Small intestine (tissue), 7 donors: Measurements from ENCODE around the gene REC114. TPM values are rescaled to one million over a fixed set of nuclear protein-coding genes. Genes with fewer than 3 reads are reported as not detected.
"Not testable (repeated sequence)": the region's sequence is repeated elsewhere in the genome, so short reads cannot be mapped to it uniquely, and the experiment has no call there.

Experiments
- DNase-seq, 2 donors: peaks; one replicate each; pipeline versions ENCODE4 v3.0.0 to v3.0.0-alpha.2; 2013
- FAIRE-seq: peaks from 2 replicates; lab custom pipeline; 2012; peaks lifted over from hg19 to GRCh38; lab: Jason Lieb, UNC
- H3K27ac ChIP-seq, 3 donors: one replicate each; pipeline ENCODE4 v1.5.1; 2013; ENCODE audit warnings: low read length in 2 of 3, mild to moderate bottlenecking in 2 of 3, control low read depth in 1 of 3, inconsistent platforms in 1 of 3, low read depth in 1 of 3, moderate library complexity in 1 of 3
- H3K27me3 ChIP-seq, 3 donors: one replicate each; pipeline ENCODE4 v1.6.1; 2013; ENCODE audit warnings: low read length in 3 of 3, inconsistent platforms in 1 of 3; ENCODE audit not compliant: control insufficient read depth in 3 of 3, insufficient read depth in 3 of 3
- H3K36me3 ChIP-seq, 3 donors: one replicate each; pipeline ENCODE4 v1.6.1; 2013; ENCODE audit warnings: low read length in 3 of 3, inconsistent platforms in 1 of 3, low read depth in 1 of 3, mild to moderate bottlenecking in 1 of 3, moderate library complexity in 1 of 3; ENCODE audit not compliant: control insufficient read depth in 3 of 3, insufficient read depth in 2 of 3
- H3K4me1 ChIP-seq, 3 donors: one replicate each; pipeline ENCODE4 v1.6.1; 2013; ENCODE audit warnings: low read length in 2 of 3, inconsistent platforms in 1 of 3, low read depth in 1 of 3, mild to moderate bottlenecking in 1 of 3, moderate library complexity in 1 of 3; ENCODE audit not compliant: control insufficient read depth in 3 of 3, insufficient read depth in 2 of 3
- H3K4me3 ChIP-seq, 3 donors: one replicate each; pipeline ENCODE4 v1.5.1; 2013; ENCODE audit warnings: low read length in 3 of 3, control low read depth in 1 of 3, inconsistent platforms in 1 of 3, low read depth in 1 of 3, mild to moderate bottlenecking in 1 of 3, moderate library complexity in 1 of 3
- H3K9me3 ChIP-seq, 2 donors: one replicate each; pipeline ENCODE4 v1.6.1; 2013; ENCODE audit warnings: low read depth in 1 of 2, low read length in 1 of 2; ENCODE audit not compliant: control insufficient read depth in 2 of 2, insufficient read depth in 1 of 2
- WGBS, 3 donors: extraction: QIAGEN DNeasy Blood & Tissue Kit; methylation state at CpG; one replicate each; pipeline ENCODE4 v1.1.7; 2013; 5-methylcytosine and 5-hydroxymethylcytosine counted together
- polyA plus RNA-seq, 4 donors: library from polyadenylated mRNA; stranded (reverse) in 3 of 4; unstranded in 1 of 4; fragments of 200-250 nt in 3 of 4; fragments of 120-200 nt in 1 of 4; gene quantifications; one replicate each; pipeline versions ENCODE4 v1.2.1 to v1.2.3, GENCODE V29; 2013
- donor health status: healthy with polysubstance abuse.
- donor health status: control.
- donor health status: control.
- donor health status: Bipolar disorder and iron deficiency.
- donor health status: healthy.

The REC114 gene
- polyA plus RNA-seq, 4 donors = 0.13 TPM; not detected in 3

GRCh38 chr15:73540161-73540560 is 97.2 kb downstream of the REC114 start:
- FAIRE-seq = no peak
- Histone ChIP-seq H3K36me3 (peaks cover 0 to 2% (median 0%) of the 10 kb centered on the region in 3 donors), H3K27me3 (no peaks in the 10 kb centered on the region), H3K9me3 (no peaks in the 10 kb centered on the region), H3K4me1 (peaks cover 0 to 8% (median 2%) of the 10 kb centered on the region in 3 donors), H3K4me3 (no peak overlapping the region), H3K27ac (peak overlapping the region in 1 of 3 donors; percentile 20)
- 70 to 71% (median 70%) methylated on average over 3 of the region's 3 CpGs for WGBS, 3 donors
- peak in 1 of 2 donors; percentile 20 for DNase-seq

DNA sequence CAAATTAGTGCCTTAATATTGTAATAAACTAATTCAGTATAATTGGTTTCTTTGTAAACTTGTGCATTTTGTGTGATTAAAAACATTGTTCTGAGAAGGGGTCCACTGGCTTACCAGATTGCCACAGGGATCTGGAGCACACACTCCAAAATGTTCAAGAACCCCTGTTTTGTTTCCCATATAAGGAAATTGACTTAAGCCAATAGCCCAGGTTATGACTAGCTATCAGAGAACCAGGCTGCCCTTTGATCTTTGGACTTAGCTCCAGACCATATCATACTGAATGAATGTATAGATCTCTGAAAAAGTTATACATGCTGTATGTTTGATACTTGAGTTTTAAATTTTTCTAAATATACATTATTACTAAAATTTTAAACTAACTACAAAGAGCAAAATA is 98.5 kb downstream of the REC114 start:
- FAIRE-seq (no peak), DNase-seq (peak; percentile 77 to 89)
- Histone ChIP-seq H3K27ac (no peak overlapping the region), H3K36me3 (peaks cover 0 to 2% (median 0%) of the 10 kb centered on the region in 3 donors), H3K9me3 (no peaks in the 10 kb centered on the region), H3K4me1 (peaks cover 0 to 8% (median 2%) of the 10 kb centered on the region in 3 donors), H3K27me3 (no peaks in the 10 kb centered on the region), H3K4me3 (no peak overlapping the region)

DNA sequence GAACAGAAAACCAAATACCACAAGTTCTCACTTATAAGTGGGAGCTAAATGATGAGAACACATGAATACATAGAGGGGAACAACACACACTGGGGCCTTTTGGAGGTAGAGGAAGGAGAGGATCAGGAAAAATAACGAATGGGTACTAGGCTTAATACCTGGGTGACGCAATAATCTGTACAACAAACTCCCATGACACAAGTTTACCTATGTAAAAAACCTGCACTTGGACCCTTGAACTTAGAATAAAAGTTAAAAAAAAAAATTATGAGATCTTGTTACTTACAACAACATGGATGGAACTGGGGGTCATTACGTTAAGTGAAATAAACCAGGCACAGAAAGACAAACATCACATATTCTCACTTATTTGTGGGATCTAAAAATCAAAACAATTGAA is 106.0 kb downstream of the REC114 start:
- H3K4me1 ChIP-seq, H3K27ac ChIP-seq, FAIRE-seq, H3K36me3 ChIP-seq, H3K27me3 ChIP-seq, H3K9me3 ChIP-seq, H3K4me3 ChIP-seq, DNase-seq: not testable (repeated sequence)
- 85 to 89% (median 88%) methylated on average over 3 of the region's 3 CpGs for WGBS, 3 donors

DNA sequence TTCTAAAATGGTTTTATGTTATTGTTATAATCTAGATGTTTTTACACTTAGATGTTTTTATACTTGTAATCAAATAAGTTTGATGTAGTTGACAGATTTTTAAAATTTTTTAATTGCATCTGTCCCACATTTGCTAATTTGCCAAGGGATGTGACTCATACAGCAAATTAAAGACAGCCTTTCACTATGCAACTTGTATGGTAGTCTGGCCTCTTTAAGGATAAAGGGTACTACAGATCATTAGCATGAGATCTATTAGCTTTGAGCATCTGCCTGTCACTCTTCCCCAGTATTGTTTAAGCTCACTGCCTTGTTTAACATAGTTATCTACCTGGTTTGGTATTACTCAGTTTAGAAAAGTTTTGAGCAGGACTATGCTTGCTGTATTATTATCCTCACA is 107.2 kb downstream of the REC114 start:
- no peak for FAIRE-seq

DNA sequence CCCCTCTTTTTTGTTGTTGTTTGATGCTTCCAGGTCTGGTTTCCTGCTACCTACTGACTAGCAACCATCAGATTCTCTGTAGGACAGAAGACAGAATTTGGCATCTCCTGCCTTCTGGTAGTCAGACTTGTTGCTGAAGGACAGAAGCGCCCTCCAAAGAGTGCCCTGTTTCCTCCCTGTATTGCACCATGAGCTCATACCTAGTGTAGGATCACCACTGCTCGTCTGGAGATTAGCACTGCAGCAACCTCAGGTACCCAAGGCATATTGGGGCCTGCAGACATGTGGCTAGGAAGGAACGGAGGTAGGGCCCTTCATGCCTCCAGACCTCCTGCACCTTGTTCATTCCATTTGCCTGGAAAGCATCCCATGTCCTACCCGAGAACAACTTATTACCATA is 112.1 kb downstream of the REC114 start:
- no peaks in the 10 kb centered on the region for H3K27me3 ChIP-seq
- DNase-seq (no peak), FAIRE-seq (no peak)
- H3K27ac ChIP-seq = no peak overlapping the region
- H3K4me3 ChIP-seq = no peak overlapping the region
- H3K4me1 ChIP-seq = no peaks in the 10 kb centered on the region
- no peaks in the 10 kb centered on the region for H3K9me3 ChIP-seq
- 89 to 93% (median 91%) methylated on average over 4 of the region's 4 CpGs for WGBS, 3 donors
- peaks cover 2 to 29% (median 9%) of the 10 kb centered on the region in 3 donors for H3K36me3 ChIP-seq

More for the DNA sequence above, 107.2 kb downstream of the REC114 start:
- Histone ChIP-seq H3K4me3 (no peak overlapping the region), H3K27ac (no peak overlapping the region), H3K27me3 (no peaks in the 10 kb centered on the region), H3K9me3 (no peaks in the 10 kb centered on the region), H3K36me3 (peaks cover 0 to 5% (median 3%) of the 10 kb centered on the region in 3 donors), H3K4me1 (no peaks in the 10 kb centered on the region)
- DNase-seq = no peak

- Histone ChIP-seq H3K9me3 (no peaks in the 10 kb centered on the region), H3K4me3 (no peak overlapping the region), H3K27me3 (no peaks in the 10 kb centered on the region), H3K36me3 (peaks cover 5 to 33% (median 17%) of the 10 kb centered on the region in 3 donors), H3K4me1 (no peaks in the 10 kb centered on the region), H3K27ac (no peak overlapping the region)
- DNase-seq (no peak), FAIRE-seq (no peak)
- 78 to 90% (median 88%) methylated on average over 1 of the region's 1 CpG for WGBS, 3 donors
Observed at GRCh38 chr15:73558529-73558928, 115.6 kb downstream of the REC114 start.

DNA sequence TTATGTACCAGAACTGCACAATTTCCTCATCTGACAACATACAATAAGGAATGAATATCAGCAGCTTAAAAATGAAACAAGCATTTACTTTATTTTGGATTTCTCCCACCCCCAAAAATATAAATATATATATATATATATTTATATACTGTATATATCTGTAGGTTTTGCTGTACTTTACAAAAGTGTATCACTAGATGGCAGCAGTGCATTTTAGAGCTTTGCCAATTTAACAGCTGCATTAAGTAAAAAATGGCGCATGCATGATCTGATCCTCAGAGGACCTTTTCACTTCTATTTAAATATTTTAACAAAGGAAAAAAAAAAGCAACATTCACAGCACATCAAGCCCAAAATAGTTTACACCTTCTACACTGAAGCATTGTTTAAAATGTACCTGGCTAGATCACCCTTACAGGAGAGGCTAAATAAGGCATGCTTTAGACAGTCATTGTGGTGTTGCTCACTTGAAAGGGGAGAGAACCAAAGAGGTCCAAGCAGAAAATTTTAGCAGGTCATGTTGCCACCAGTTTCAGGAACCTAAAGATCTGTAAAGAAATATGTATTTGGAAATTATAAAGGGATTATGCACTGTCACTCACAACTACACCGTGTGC is 117.6 kb downstream of the REC114 start:
- Histone ChIP-seq H3K27me3 (no peaks in the 10 kb centered on the region), H3K9me3 (no peaks in the 10 kb centered on the region), H3K27ac (no peak overlapping the region), H3K36me3 (peaks cover 5 to 31% (median 20%) of the 10 kb centered on the region in 3 donors), H3K4me1 (no peaks in the 10 kb centered on the region), H3K4me3 (no peak overlapping the region)
- FAIRE-seq (no peak), DNase-seq (peak; percentile 71 to 79)
- WGBS, 3 donors = 54 to 61% (median 56%) methylated on average over 2 of the region's 2 CpGs

GRCh38 chr15:73564255-73564654 is 121.3 kb downstream of the REC114 start:
- FAIRE-seq (no peak), DNase-seq (no peak)
- H3K4me3 ChIP-seq = no peak overlapping the region
- H3K27ac ChIP-seq = no peak overlapping the region
- WGBS, 3 donors = 54 to 75% (median 62%) methylated on average over 6 of the region's 6 CpGs
- H3K4me1 ChIP-seq = peaks cover 0 to 3% (median 0%) of the 10 kb centered on the region in 3 donors
- H3K36me3 ChIP-seq = peaks cover 13 to 34% (median 28%) of the 10 kb centered on the region in 3 donors
- no peaks in the 10 kb centered on the region for H3K27me3 ChIP-seq
- H3K9me3 ChIP-seq = no peaks in the 10 kb centered on the region

- Histone ChIP-seq H3K9me3 (no peaks in the 10 kb centered on the region), H3K36me3 (peaks cover 14 to 43% (median 41%) of the 10 kb centered on the region in 3 donors), H3K4me1 (peaks cover 0 to 20% (median 0%) of the 10 kb centered on the region in 3 donors), H3K4me3 (no peak overlapping the region), H3K27ac (no peak overlapping the region), H3K27me3 (no peaks in the 10 kb centered on the region)
- FAIRE-seq (no peak), DNase-seq (no peak)
- WGBS, 3 donors = 82 to 85% (median 83%) methylated on average over 1 of the region's 1 CpG
Observed at GRCh38 chr15:73567020-73567419, 124.1 kb downstream of the REC114 start.
